Astrocyte (in vitro differentiated cells and primary cell): ENCODE measurements around the gene MYH15. TPM values are rescaled to one million over a fixed set of nuclear protein-coding genes. Genes with fewer than 3 reads are reported as not detected.

ENCODE experiments used
- DNase-seq: peaks from one replicate; pipeline ENCODE4 v3.0.0-alpha.2; 2010; ENCODE audit warnings: low read depth
- FAIRE-seq: peaks from 2 replicates; lab custom pipeline; 2011; peaks lifted over from hg19 to GRCh38; lab: Jason Lieb, UNC
- H2AFZ ChIP-seq: 2 replicates; pipeline ENCODE4 v1.6.0; 2012; ENCODE audit warnings: low read depth, low read length, inconsistent platforms
- H3K27ac ChIP-seq: 2 replicates; pipeline ENCODE4 v1.5.1; 2011; ENCODE audit warnings: low read depth, low read length, inconsistent platforms
- H3K27me3 ChIP-seq: 2 replicates; pipeline ENCODE4 v1.6.0; 2011; ENCODE audit warnings: low read length, inconsistent platforms; ENCODE audit not compliant: insufficient read depth
- H3K36me3 ChIP-seq: 2 replicates; pipeline ENCODE4 v1.5.1; 2011; ENCODE audit warnings: low read length, inconsistent platforms; ENCODE audit not compliant: insufficient read depth
- H3K4me1 ChIP-seq: 2 replicates; pipeline ENCODE4 v1.5.1; 2011; ENCODE audit warnings: low read length, inconsistent platforms; ENCODE audit not compliant: insufficient read depth
- H3K4me2 ChIP-seq: 2 replicates; pipeline ENCODE4 v1.6.0; 2012; ENCODE audit warnings: low read length, inconsistent platforms
- H3K4me3 ChIP-seq: 2 replicates; pipeline ENCODE4 v1.5.1; 2011; ENCODE audit warnings: low read depth, mild to moderate bottlenecking, low read length, inconsistent platforms; ENCODE audit not compliant: insufficient read depth
- H3K79me2 ChIP-seq: 2 replicates; pipeline ENCODE4 v1.6.0; 2012; ENCODE audit warnings: mild to moderate bottlenecking, low read length, inconsistent platforms; ENCODE audit not compliant: insufficient read depth
- H3K9ac ChIP-seq: 2 replicates; pipeline ENCODE4 v1.6.0; 2012; ENCODE audit warnings: mild to moderate bottlenecking, low read length, inconsistent platforms
- H3K9me3 ChIP-seq: 2 replicates; pipeline ENCODE4 v1.5.1; 2012; ENCODE audit warnings: low read depth, mild to moderate bottlenecking, low read length, inconsistent platforms; ENCODE audit not compliant: insufficient read depth
- H4K20me1 ChIP-seq: 2 replicates; pipeline ENCODE4 v1.6.0; 2012; ENCODE audit warnings: low read length, inconsistent platforms; ENCODE audit not compliant: insufficient read depth
- H3K27ac Mint-ChIP-seq: one replicate; pipeline ENCODE4 v1.8.0; 2021; ENCODE audit warnings: mild to moderate bottlenecking, mixed read lengths; ENCODE audit not compliant: unreplicated experiment
- H3K27me3 Mint-ChIP-seq: one replicate; pipeline ENCODE4 v1.8.0; 2021; ENCODE audit warnings: low read depth, mixed read lengths; ENCODE audit not compliant: unreplicated experiment
- H3K36me3 Mint-ChIP-seq: one replicate; pipeline ENCODE4 v1.8.0; 2021; ENCODE audit warnings: low read depth, mixed read lengths; ENCODE audit not compliant: unreplicated experiment
- H3K4me1 Mint-ChIP-seq: one replicate; pipeline ENCODE4 v1.8.0; 2021; ENCODE audit warnings: low read depth, mixed read lengths; ENCODE audit not compliant: unreplicated experiment
- H3K4me3 Mint-ChIP-seq: one replicate; pipeline ENCODE4 v1.8.0; 2021; ENCODE audit warnings: mild to moderate bottlenecking, moderate library complexity, mixed read lengths; ENCODE audit not compliant: unreplicated experiment
- H3K9me3 Mint-ChIP-seq: one replicate; pipeline ENCODE4 v1.8.0; 2021; ENCODE audit warnings: mild to moderate bottlenecking, mixed read lengths; ENCODE audit not compliant: unreplicated experiment
- EZH2 ChIP-seq: IDR thresholded peaks from 2 replicates; pipeline ENCODE4 v1.6.1; 2012; ENCODE audit warnings: mild to moderate bottlenecking, low read length, inconsistent platforms; ENCODE audit not compliant: insufficient read depth
- total RNA-seq: library from RNA; stranded (reverse); gene quantifications from 2 replicates; pipeline ENCODE4 v1.2.1, GENCODE V29; 2021
- TF ChIP-seq, protein P1 (sequence below): IDR thresholded peaks from 2 replicates; pipeline ENCODE4 v1.5.1; 2011; ENCODE audit warnings: low read depth, mild to moderate bottlenecking, inconsistent platforms, low read length, moderate library complexity; ENCODE audit not compliant: insufficient read depth

MYH15 gene
- total RNA-seq, 1 donor from 2014 or later: 0.59 TPM

DNA sequence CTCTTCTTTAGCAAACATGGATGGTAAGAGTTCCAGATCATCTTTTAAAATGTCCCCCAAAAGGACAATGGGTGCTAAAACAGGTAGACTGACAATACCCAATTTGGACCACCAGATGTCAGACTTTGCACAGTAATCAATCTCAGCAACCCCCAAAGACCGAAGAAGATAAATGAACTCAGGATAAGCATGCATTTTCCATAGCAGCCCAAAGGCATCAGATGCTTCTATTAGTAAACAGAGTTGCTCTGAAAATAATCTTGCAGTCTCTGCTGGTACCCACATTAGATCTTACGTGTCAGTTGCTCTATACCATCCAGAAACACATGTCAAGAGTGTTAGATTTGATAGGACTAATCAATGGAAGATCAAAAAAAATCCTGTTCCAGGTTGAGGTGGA lies 20.6 kb downstream of the MYH15 start:
- H3K79me2 ChIP-seq: no peaks in the 10 kb centered on the region
- H3K4me3 ChIP-seq: no peak overlapping the region
- no peaks in the 10 kb centered on the region for H4K20me1 ChIP-seq
- H3K27me3 ChIP-seq: no peaks in the 10 kb centered on the region
- H3K36me3 Mint-ChIP-seq: no peaks in the 10 kb centered on the region
- no peak for TF ChIP-seq EZH2
- TF ChIP-seq, protein P1, sequence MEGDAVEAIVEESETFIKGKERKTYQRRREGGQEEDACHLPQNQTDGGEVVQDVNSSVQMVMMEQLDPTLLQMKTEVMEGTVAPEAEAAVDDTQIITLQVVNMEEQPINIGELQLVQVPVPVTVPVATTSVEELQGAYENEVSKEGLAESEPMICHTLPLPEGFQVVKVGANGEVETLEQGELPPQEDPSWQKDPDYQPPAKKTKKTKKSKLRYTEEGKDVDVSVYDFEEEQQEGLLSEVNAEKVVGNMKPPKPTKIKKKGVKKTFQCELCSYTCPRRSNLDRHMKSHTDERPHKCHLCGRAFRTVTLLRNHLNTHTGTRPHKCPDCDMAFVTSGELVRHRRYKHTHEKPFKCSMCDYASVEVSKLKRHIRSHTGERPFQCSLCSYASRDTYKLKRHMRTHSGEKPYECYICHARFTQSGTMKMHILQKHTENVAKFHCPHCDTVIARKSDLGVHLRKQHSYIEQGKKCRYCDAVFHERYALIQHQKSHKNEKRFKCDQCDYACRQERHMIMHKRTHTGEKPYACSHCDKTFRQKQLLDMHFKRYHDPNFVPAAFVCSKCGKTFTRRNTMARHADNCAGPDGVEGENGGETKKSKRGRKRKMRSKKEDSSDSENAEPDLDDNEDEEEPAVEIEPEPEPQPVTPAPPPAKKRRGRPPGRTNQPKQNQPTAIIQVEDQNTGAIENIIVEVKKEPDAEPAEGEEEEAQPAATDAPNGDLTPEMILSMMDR: peak; percentile 76
- H3K4me2 ChIP-seq: no peak overlapping the region
- no peak overlapping the region for H3K9ac ChIP-seq
- FAIRE-seq (peak; percentile 92), DNase-seq (peak; percentile 19)
- no peak overlapping the region for H3K27ac Mint-ChIP-seq
- H3K9me3 Mint-ChIP-seq: no peaks in the 10 kb centered on the region
- peaks cover 18% of the 10 kb centered on the region for H3K4me1 Mint-ChIP-seq
- no peak overlapping the region for H3K27ac ChIP-seq
- H3K36me3 ChIP-seq: no peaks in the 10 kb centered on the region
- peaks cover 5% of the 10 kb centered on the region for H3K4me1 ChIP-seq
- H2AFZ ChIP-seq: no peak overlapping the region
- H3K9me3 ChIP-seq: no peaks in the 10 kb centered on the region
- H3K4me3 Mint-ChIP-seq: no peak overlapping the region
- no peaks in the 10 kb centered on the region for H3K27me3 Mint-ChIP-seq

DNA sequence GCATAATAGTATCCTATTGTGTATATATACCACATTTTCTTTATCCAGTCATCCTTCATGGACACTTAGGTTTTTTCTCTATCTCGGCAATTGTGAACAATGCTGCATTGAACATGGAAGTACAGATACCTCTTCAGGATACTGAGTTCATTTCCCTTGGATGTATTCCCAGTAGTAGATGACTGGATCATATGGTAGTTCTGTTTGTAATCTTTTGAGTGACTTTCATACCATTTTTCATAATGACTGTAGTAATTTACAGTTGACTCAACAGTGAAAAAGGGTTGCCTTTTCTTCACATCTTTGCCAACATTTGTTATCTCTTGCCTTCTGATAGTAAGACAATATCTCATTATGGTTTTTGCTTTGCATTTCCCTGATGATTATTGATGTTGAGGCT lies 21.8 kb downstream of the MYH15 start:
- Histone ChIP-seq H3K79me2 (no peaks in the 10 kb centered on the region), H2AFZ (no peak overlapping the region), H3K4me1 (peaks cover 5% of the 10 kb centered on the region), H3K27me3 (no peaks in the 10 kb centered on the region), H3K27ac (no peak overlapping the region), H4K20me1 (no peaks in the 10 kb centered on the region), H3K4me2 (peak overlapping the region; percentile 28), H3K9ac (no peak overlapping the region), H3K36me3 (no peaks in the 10 kb centered on the region), H3K9me3 (no peaks in the 10 kb centered on the region), H3K4me3 (no peak overlapping the region)
- DNase-seq: peak; percentile 82
- no peak for TF ChIP-seq EZH2
- TF ChIP-seq, protein P1: no peak
- Mint-ChIP-seq H3K27ac (no peak overlapping the region), H3K9me3 (no peaks in the 10 kb centered on the region), H3K36me3 (no peaks in the 10 kb centered on the region), H3K4me1 (peaks cover 18% of the 10 kb centered on the region), H3K27me3 (no peaks in the 10 kb centered on the region), H3K4me3 (no peak overlapping the region)
- peak; percentile 69 for FAIRE-seq

DNA sequence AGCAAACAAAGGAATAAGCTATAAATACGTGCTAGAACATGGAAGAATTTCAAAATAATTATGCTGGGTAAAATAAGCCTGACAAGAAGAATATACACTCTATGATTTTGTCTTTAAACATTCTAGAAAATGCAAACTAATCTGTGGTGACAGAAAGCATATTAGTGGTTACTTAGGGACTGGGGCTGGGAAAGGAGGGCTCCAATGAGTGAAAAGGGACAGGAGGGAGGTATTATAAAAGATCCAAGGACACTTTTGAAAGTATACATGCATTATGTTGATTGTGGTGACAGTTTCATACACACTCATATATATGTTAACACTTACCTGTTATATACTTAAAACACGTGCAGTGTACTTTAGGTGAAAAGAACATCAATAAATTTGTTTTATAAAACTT lies 23.0 kb downstream of the MYH15 start:
- Histone ChIP-seq H3K36me3 (no peaks in the 10 kb centered on the region), H2AFZ (no peak overlapping the region), H3K4me3 (no peak overlapping the region), H3K9me3 (no peaks in the 10 kb centered on the region), H3K4me1 (peaks cover 5% of the 10 kb centered on the region), H4K20me1 (no peaks in the 10 kb centered on the region), H3K27ac (no peak overlapping the region), H3K9ac (no peak overlapping the region), H3K4me2 (no peak overlapping the region), H3K79me2 (no peaks in the 10 kb centered on the region), H3K27me3 (no peaks in the 10 kb centered on the region)
- no peak for TF ChIP-seq EZH2
- TF ChIP-seq, protein P1: no peak
- no peak overlapping the region for H3K4me3 Mint-ChIP-seq
- DNase-seq (no peak), FAIRE-seq (peak; percentile 66)
- no peaks in the 10 kb centered on the region for H3K27me3 Mint-ChIP-seq
- H3K36me3 Mint-ChIP-seq: no peaks in the 10 kb centered on the region
- H3K27ac Mint-ChIP-seq: peak overlapping the region; percentile 90
- peaks cover 18% of the 10 kb centered on the region for H3K4me1 Mint-ChIP-seq
- no peaks in the 10 kb centered on the region for H3K9me3 Mint-ChIP-seq
